H1 (cell line): ENCODE measurements around the gene CRBN.

Experiments
- CEBPB ChIP-seq: IDR thresholded peaks from 2 replicates; pipeline ENCODE4 v1.6.1; 2012; ENCODE audit warnings: low read depth, low read length
- CREB1 ChIP-seq: IDR thresholded peaks from 2 replicates; pipeline ENCODE4 v1.6.1; 2012; ENCODE audit warnings: inconsistent platforms
- EGR1 ChIP-seq: IDR thresholded peaks from 2 replicates; pipeline ENCODE4 v1.6.1; 2011; ENCODE audit warnings: low read depth, low read length, borderline replicate concordance
- EZH2 ChIP-seq: fragments of 200-600 bp; sonication (generic); IDR thresholded peaks from 2 replicates; pipeline ENCODE4 v1.7.1; 2012; ENCODE audit warnings: low read depth, mild to moderate bottlenecking, moderate library complexity, low read length, inconsistent platforms; ENCODE audit not compliant: severe bottlenecking
- MAFK ChIP-seq: IDR thresholded peaks from 2 replicates; pipeline ENCODE4 v1.6.1; 2012; ENCODE audit warnings: low read depth, mild to moderate bottlenecking, improper control_type of control experiment, low read length
- NRF1 ChIP-seq: IDR thresholded peaks from 2 replicates; pipeline ENCODE4 v1.6.1; 2011; ENCODE audit warnings: mild to moderate bottlenecking, low read depth, low read length, improper control_type of control experiment
- POLR2A ChIP-seq, 2 experiments: IDR thresholded peaks; 1 replicate in 1 of 2; 2 replicates in 1 of 2; pipeline ENCODE4 v1.6.1; 2011; ENCODE audit warnings: low read depth in 2 of 2, low read length in 2 of 2, mild to moderate bottlenecking in 2 of 2; ENCODE audit errors: control extremely low read depth in 1 of 2
- POLR2AphosphoS5 ChIP-seq: IDR thresholded peaks from 2 replicates; pipeline ENCODE4 v1.6.1; 2011; ENCODE audit warnings: low read depth, low read length
- SRF ChIP-seq: IDR thresholded peaks from 2 replicates; pipeline ENCODE4 v1.6.1; 2011; ENCODE audit warnings: mild to moderate bottlenecking, low read depth, low read length, moderate library complexity
- TCF12 ChIP-seq: IDR thresholded peaks from 2 replicates; pipeline ENCODE4 v1.6.1; 2011; ENCODE audit warnings: low read depth, mild to moderate bottlenecking, low read length
- ZNF274 ChIP-seq: IDR thresholded peaks from 2 replicates; pipeline ENCODE4 v1.7.0; 2012; ENCODE audit warnings: low read length, borderline replicate concordance; ENCODE audit errors: extremely low read depth
- TF ChIP-seq, protein P1 (sequence below): IDR thresholded peaks from 2 replicates; pipeline ENCODE4 v1.6.1; 2012; ENCODE audit warnings: inconsistent platforms
- TF ChIP-seq, protein P2 (sequence below): IDR thresholded peaks from 2 replicates; pipeline ENCODE4 v1.6.1; 2011; ENCODE audit warnings: low read length, improper control_type of control experiment
- TF ChIP-seq, protein P3 (sequence below), 3 experiments: IDR thresholded peaks; 1 replicate in 2 of 3; 2 replicates in 1 of 3; pipeline versions ENCODE4 v1.5.1 to v1.6.1; 2011; ENCODE audit warnings: low read length in 3 of 3, mild to moderate bottlenecking in 3 of 3, inconsistent platforms in 2 of 3, low read depth in 1 of 3, moderate library complexity in 1 of 3; ENCODE audit not compliant: insufficient read depth in 1 of 3; ENCODE audit errors: control extremely low read depth in 1 of 3

DNA sequence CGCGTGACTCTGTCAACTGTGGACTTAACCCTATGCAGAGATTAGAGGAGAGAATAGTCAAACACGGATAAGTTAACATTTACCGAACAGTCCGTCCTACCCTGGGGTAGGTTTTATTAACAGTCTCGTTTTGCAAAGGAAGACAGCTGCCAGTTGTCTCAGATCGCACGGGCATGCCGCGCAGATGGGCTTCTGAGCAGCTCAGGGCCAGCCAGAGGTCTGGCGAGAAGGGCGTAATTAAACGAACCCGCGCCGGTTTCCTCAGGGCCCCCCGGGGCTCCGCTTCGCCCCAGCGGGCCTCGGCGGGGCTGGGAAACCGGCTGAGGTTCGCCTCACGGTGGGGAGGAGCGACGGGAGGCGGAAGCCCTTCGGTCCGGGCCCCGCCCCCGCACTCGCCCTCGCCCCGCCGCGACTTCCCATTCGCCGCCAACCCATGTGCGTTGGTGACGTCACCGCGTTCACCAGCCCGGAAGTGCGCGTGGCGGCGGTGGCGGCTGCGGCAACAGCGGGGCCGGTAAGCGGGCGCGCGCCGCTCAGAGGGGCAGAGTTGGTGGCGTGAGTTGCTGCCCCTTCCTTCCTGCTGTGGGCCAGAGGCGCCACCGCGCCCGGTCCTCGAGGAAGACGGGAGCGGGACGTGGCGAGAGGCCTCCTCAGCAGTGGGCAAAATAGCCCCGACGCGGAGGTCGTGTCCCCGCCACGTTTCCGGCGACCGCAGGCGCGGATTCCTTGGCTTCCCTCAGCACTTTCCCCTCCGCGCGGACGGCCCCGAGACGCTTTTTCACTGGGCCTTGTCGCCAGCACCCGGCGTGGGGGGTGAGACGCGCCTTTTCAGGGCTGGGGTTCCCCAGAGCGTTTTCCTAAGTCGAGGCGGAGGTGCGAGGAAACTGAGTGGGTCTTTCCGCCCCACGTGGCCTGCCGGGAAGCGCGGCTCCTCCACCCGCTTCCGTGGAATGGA is 52.7 kb downstream of the CRBN start, which contains the start of gene TRNT1:
- TF ChIP-seq CEBPB = no peak
- TF ChIP-seq NRF1 = no peak
- no peak for TF ChIP-seq SRF
- peak; percentile 91 for TF ChIP-seq POLR2AphosphoS5
- peak in 1 of 2 experiments; percentile 88; a peak in 2 of 3 replicates for TF ChIP-seq POLR2A (IDR thresholded peaks at IDR 0.05; ENCODE audit: control extremely low read depth in 1 of 2, low read depth in 2 of 2, low read length in 2 of 2)
- peak; percentile 89 for TF ChIP-seq EGR1
- TF ChIP-seq TCF12 = no peak
- peak; percentile 94 for TF ChIP-seq CREB1
- TF ChIP-seq, protein P1, sequence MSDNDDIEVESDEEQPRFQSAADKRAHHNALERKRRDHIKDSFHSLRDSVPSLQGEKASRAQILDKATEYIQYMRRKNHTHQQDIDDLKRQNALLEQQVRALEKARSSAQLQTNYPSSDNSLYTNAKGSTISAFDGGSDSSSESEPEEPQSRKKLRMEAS = peak; percentile 94
- TF ChIP-seq ZNF274 = no peak
- no peak for TF ChIP-seq EZH2
- TF ChIP-seq, protein P2, sequence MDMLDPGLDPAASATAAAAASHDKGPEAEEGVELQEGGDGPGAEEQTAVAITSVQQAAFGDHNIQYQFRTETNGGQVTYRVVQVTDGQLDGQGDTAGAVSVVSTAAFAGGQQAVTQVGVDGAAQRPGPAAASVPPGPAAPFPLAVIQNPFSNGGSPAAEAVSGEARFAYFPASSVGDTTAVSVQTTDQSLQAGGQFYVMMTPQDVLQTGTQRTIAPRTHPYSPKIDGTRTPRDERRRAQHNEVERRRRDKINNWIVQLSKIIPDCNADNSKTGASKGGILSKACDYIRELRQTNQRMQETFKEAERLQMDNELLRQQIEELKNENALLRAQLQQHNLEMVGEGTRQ = no peak
- TF ChIP-seq MAFK = no peak
- TF ChIP-seq, protein P3, sequence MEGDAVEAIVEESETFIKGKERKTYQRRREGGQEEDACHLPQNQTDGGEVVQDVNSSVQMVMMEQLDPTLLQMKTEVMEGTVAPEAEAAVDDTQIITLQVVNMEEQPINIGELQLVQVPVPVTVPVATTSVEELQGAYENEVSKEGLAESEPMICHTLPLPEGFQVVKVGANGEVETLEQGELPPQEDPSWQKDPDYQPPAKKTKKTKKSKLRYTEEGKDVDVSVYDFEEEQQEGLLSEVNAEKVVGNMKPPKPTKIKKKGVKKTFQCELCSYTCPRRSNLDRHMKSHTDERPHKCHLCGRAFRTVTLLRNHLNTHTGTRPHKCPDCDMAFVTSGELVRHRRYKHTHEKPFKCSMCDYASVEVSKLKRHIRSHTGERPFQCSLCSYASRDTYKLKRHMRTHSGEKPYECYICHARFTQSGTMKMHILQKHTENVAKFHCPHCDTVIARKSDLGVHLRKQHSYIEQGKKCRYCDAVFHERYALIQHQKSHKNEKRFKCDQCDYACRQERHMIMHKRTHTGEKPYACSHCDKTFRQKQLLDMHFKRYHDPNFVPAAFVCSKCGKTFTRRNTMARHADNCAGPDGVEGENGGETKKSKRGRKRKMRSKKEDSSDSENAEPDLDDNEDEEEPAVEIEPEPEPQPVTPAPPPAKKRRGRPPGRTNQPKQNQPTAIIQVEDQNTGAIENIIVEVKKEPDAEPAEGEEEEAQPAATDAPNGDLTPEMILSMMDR (IDR thresholded peaks at IDR 0.05; ENCODE audit: control extremely low read depth in 1 of 3, insufficient read depth in 1 of 3, low read depth in 1 of 3, low read length in 3 of 3) = no peak
